Putamen (tissue), 1 donor: Measurements from ENCODE around the gene FAM241B.

Source experiments
- DNase-seq: peaks from one replicate; pipeline ENCODE4 v3.0.0-alpha.2; 2016; ENCODE audit warnings: low spot score

FAM241B gene

DNA sequence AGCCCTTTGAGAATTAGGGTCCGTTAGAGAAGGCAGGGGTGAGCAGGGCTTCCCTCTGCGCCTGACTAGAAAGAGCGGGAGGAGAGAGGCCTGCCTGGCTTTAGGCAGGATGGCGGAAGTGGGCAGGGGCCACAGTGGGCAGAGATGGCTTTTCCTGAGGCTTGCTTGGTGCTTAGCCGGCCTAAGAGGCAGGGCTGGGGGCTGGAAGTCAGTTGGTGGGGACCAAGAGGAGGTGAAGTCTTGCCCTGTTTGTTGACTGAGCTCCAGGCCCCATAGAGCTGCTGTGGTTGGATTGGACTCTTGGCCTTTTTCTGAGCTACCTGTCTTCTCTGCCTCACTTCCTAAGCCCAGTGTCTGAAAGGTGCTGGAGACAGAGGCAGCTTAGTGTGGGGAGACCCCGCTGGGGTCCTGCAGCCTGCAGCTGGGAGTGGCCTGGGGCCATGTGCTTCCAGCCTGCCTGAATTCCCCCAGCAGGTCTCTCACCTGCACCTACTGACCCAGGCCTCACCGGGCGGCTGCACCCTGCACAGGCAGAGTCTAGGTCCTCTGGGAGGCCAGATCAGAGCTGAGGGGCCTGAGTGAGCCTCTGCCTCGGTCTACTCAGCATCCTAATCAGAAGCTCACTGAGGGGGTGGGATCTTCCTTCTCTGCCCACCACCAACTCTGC lies 4.8 kb downstream of the FAM241B start:
- DNase-seq, result no peak

DNA sequence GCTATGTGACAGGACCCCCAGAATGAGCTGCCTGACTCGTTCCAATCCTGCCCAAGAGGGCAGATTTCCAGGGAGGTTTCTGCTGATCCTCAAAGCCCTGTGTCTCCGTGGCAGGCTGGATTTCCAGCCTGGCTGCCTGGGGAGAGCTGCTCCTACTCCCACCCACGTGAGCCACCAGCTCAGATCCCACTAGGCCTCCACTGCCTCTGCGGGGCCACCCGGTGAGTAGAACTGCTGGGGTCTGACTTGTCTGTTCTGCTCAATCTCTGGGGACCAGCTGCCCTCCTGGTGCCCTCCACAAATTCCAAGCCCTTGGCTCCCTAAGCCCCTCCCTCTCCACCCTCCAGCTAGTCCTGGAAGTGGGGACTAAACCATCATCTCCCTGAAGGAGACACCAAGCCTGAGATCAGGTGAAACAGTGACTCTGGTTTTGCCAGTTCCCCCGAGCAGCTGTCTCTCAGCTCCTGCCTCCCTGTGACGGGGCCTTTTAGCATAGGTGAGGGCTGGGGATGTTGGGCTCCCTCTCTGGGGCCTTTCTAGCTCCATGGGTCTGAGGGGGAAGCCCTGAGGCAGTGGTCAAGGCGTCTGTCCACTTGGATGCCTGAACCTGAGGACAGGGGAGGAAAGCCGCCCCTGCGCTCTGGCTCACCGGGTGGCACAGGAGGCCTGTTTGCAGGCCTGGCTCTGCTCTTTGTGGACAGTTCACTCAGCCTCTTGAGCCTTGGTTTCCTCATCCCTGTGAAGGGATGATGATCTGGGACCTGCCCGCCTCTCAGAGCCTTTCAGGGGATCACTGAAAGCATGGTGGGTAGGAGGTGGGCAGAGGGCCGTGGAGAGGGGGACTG lies 5.6 kb downstream of the FAM241B start:
- DNase-seq, result no peak

DNA sequence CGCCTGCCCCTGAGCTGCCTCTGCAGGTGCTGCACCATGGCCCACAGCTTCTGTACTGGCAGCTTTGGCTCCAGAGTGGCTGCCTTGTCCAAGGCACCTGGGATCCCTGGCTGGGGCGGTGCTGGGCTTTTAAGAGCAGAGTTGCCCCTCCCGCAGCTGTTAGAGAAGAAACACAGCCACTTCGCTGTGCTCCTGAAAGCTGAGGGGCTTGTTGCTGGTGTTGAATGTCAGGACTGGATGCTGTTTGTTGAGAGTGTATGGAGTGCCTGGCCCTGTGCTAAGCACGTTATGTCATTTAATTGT lies 6.2 kb downstream of the FAM241B start:
- DNase-seq, result no peak

DNA sequence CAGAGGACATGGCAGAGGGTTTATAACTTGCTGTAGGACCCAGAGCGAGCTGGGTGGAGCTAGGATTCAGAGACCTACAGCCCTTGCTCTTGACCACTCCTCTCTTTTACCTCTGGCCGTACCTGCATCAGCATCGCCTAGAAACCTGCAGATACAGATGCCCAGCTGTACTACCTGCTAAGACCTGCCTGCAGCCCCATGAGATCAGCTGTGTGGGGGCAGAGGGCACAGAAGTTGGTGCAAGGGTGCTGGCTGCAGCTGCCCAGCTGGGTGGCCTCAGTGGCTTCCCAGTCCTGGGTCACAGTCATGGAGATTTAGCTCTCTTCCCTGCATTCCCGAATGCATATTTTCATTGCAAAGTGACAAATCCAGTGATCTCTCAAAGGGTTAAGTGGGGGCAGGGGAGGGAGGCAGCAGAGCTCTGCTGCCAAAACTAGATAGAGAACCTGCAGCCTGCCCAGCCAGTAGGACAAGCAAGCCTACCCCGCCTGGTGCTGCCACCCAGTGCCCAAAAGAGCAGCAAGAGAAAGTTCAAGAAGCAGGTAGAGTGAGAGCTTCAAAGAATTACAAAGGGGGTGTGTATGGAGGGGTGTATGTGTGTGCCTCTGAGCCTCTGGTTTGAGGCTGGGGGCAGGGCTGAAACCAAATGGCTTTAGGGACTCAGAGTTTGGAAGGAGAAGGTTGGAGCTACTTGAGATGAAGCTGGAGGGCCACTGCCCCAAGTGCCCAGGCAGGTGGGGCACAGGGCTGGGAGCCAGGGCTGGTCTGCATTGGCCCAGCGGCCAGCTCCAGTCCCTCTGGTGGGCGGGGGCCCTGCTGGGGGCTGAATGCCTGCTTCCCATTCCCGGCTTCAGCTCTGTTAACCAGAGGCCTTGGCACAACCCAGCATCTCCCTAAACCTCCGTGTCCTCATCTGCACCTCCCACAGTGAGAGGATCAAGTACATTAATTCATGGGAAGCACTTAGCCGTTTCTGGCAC lies 6.9 kb downstream of the FAM241B start:
- DNase-seq, result no peak

DNA sequence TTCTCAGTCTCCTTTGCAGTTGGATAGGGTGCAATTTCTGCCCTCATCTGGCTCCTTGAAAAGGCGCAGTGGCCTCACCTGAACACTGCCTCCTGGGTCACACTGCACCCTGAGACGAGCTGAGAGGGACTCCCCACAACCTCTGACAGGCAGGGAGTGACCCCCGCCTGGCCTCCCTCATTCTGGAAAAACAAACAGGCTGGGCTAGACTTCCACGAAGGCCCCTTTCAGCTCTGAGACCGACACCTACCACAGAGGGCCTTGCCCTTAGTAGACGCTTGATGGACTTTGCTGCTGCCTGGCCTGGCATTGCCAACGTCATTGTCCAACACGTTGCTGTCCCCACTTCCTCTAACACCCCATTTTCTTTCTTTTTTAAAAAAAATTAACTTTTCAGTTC lies 8.6 kb downstream of the FAM241B start:
- no peak for DNase-seq

DNA sequence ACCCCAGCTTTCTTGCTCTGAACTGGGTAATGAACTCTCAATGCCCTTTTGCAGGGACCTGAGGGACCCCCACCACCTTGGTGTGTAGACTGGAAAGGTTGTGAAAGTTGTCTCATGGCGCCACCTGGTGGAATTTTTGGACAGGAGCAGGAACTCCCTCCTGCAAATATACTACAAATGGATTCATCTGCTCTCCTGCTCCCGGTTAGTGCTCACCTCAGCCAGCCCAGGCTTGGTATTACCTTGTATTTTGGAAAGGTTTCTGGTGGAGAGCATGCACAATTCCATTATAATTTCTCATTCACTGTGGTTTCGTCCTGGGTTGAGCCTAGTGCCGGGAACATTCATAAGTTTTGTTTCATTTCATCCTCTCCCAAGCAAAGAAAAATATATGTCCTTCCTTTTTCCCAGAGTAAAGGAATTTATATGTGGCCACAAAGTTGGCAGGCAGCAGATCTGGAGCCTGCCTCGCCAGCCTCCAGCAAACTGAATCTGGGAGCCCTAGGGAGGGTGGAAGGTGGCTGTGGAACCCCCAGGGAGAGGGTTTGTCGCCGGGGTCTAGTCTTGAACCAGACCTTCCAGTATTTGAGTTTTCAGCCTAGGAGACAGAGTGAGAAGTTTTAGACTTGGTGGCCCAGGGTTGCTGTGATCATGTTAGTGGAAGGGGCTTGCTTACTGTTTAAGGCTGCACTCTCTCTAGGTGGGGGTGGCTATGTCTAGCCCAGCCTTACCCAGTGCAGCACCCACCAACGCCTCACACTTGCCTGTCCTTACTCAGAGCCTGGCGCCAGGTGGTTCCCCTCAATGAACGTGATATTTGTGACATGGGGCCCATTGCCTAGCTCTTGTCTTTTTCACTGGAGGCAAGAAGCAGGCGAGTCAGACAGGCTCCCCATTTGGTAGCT lies 9.5 kb downstream of the FAM241B start:
- DNase-seq, result peak; percentile 61

DNA sequence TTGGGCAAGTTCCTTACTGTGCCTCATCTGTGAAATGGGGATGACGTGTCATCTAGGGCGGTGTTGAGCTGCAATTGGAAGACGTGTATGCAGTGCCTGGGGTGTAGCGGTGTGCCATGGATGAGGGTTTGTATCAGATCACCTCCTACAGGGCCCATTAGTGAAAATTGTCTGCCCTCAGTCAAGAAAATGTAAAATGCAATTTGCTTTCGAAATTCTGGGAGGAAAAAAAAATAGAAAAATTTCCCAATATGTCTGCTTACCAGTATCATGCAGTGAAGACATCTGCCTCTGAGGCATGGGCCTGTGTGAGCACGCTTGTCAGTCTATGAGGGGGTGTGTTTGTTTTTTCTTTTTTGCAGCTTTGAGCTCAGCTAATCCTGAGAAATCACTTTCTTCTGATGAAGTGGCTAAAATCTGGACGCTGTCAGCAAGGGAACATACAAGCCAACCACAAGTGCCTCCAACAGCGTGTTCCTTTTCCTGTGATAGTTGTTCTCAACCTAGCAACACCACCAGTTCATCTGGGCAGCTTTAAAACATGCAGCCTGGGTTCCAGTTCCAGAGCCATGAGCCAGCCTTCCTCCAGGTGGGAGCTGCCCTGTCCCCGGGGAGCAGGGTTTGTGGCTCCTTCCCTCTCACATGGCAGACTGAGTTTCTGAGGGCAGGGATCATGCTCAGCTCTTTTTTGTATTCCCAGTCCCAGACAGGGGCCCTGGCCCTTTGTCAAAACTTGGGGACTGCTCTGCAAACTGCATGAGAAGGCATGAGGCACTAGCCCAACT lies 10.3 kb downstream of the FAM241B start:
- DNase-seq, result peak; percentile 53

DNA sequence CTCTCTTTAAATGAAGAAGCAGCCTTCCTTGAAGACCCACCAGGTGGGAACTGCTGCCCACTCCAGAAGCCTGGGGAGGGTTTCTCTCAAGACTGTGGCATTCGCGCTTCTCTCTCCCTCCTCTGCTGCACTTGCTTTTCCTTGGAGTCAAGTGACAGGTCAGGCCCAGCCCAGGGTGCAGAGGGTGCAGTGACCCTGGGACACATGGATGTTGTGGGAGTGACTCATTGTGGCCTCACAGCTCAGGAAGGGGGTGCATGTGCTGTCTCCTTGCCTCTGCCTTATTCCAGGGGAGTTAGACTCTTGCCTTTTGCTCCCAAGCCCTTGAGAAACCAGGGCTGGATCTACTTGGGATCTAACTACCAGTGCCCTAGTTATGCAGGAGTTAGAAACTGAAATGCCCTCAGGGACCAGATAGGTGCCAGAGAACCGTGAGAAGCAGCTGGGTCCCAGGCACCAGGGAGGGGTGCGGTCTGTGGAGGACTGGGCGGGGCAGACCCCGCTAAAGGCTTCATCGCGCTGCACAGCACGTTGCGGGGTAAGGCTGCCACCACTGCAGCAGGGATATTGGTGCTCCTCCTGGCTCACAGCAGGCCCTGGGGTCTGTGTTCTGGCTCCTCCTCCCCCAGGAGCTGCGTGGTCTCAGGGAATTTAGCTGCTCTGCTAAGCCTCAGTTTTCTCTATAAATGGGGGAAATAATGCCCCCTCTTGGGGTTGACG lies 11.4 kb downstream of the FAM241B start:
- DNase-seq, result no peak

DNA sequence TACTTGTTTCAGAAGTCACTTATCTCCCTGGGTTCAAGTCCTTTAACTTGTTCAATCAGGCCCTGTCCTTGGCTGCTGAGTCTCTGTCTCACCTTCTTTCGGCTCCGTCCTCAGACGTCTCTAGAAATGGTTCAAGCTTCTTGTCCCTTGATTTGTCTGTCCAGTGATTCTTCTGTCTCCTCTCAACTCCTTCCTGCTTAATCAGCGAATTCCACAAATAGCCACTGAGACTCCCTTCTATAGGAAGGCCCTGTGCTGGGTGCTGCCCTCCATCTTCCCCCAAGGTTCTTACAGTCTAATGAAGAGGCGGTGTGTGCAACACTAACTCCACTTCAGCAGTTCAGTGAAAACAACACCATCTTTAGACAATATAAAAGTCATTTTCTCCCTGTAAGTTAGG lies 12.7 kb downstream of the FAM241B start:
- DNase-seq, result no peak

DNA sequence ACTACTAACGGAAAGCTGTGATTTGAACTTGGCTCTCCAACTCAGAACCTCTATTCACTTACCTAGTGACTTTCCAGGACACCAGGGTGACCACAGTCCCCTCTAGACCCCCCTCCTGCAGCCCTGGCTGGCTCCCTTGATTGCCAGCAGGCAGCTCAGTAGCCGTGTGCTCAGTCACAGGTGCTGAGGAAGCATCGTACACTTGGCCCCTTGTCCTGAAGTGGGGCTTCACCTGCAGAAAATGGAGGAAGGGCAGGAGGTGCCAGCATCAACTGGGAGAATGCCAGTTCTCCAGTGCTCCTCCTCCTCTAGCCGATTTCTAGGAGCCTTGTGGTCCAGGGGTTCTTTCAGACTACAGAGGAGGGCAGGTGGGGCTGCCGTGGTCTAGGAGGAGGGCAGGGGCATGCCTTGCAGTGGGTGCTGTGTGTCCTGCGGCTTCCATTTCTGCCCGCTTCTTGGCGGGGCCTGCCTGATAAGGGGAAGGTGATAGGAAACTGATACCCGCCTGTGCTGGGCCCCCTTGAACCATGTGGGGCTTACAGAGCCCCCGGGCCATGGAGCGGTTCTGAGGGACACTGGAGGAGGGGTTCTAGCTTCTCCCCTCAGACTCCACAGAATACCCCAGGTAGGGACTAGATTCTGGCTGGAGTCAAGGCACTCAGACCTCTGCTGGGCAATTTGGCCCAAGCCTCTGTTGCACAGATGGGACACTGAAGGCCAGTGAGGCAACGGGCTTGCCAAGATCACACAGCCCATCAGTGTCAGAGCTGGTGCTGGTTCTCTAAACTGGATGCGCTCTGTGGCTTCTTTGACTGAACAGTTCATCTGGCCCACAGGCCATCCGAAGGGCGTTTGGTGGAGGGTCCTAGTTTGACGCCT lies 14.0 kb downstream of the FAM241B start:
- DNase-seq, result no peak

DNA sequence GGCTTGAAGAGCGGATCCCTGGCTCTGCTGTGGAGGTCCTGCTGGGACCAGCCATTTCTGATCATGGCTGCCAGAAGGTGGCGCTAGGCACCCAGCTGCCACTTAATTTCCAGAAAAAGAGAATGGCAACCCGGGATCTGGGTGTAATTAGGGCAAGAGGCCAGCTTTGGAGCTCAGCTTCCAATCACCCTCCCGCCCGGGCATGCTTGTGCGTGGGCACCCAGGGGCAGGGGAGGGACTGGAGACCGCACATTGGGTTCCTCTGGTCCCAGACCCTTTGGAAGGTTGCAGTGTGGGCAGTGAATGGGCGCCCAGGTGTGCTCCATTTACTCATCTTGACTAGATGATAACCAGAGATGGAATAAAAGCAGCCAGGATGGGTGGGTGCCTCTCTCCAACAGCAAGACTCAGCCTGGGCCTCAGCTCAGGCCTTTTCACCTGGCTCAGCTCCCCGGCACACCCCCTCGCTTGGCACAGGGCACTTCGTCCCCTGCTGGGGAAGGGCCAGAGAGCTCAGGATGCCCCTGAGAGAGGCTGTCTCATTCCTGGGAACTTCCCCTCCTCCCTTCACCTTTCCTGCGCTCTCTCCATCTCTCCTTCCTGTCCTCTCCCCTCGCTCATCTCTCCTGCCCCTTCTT lies 14.7 kb downstream of the FAM241B start:
- DNase-seq, result peak; percentile 55

DNA sequence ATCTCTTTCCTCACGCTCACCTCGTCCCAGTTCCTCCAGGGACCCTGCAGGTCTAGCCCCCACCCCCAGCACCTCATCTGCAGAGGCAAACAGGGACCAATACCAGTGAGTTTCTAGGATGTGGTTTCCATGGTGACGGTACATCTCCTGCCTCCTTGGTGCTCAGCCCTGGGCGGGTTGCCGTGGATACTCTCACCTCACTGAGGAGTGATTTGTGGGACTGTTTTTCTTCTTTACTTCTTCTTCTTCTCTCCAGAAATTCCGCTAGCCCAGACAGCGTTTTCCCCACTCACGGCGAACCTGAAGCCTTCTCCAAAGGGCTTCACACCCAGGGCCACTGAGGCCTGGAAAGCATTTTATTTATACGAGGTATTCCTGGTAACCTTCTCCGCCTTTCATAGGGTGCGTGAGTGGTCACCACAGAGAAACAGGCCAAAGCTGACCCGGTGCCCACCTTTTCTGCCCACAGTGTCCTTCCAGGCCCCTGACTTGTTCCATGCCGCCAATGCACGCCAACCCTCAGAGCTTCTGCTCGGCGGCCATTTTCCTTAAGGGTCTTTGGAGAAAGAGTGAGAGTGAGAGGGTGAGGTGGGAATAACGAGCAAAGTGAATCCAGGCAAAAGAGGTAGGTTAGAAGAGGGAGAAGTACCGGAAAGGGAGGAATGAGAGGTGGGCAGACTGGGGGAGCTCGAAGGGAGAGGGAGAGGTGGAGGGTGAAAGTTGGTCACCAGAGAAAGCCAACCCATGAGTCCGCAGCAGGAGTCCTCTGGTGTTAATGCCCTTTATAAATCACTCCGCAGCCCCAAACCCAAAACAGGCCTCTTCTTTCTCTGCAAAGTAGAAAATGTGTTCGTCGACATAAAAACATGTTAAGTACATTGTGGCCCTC lies 15.5 kb downstream of the FAM241B start:
- peak; percentile 82 for DNase-seq

DNA sequence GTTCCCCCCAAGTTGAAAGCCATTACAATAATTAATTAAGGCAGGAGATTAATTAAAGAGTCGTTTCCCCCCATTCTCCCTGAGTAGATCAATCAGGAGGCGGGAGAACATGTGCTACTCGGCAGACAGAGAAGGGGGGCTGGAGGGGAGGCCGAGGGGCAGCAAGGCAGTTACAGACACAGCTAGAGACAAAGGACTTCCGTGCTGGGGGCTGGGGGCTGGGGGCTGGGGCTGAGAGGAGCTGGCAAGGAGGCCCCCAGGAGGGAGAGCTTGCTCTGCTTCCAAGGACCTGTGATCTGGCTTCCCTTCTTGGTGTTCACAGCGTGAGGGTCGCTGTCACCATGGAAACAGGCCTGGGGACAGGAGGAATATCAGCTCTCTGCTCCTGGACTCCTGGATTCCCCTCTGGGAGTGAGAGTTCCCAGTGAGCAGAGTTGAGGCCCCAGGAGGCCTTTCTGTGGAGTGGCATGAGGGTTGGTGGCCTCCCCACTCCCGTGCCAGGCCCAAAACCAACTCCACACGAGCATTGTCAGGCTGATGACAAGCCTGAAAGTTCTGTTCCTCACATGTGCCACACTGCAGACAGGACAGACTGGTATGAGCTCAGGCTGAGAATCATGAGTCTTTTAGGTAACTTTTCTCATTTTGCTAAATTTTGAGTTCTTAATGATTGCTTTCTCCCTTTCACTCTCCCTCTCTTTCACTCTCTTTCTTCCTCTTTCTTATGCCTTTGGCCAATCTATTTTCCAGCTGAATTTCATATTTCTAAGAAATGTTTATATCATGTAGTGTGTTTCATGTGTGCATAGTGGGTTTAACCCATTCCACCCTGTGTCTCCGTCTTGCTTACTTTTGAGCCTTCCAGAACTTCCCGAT lies 16.4 kb downstream of the FAM241B start:
- DNase-seq, result no peak

DNA sequence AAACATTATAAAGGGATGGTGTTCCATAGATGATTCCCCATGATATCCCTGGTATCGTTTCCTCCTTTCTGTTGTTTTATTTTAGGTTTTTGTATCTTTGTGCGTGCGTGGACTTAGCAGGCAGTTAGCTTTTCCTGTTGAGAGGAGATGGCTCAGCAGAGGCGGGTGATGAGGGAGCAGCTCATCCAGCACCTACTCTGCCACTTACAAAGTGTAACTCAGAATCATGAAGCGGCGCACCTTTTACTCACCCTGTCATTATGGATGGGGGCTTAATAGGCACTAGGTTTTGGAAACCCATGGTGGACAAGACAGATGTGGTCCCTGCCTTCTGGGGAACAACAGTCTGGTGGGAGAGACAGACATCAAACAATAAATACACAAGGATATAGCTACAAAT lies 17.1 kb downstream of the FAM241B start:
- DNase-seq, result peak; percentile 26

DNA sequence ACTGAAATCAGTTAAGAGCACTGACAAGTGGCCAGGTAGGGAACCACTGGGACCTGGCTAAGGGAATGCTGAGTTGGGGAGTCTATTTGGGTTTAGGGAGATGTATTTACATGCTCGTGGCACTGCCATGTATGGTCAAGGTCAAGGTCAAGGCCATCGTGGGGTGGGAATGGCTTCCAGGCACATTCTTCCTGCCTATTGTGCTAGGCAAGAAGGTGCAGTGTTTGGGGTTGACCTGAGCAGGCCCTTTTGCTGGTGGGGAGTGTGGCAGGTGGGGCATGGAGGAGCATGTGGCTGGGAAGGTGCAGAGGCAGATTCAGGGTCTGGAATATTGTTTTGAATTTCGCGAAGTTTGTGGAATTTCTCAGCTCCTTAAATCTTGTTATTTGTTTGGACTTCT lies 17.8 kb downstream of the FAM241B start:
- no peak for DNase-seq

DNA sequence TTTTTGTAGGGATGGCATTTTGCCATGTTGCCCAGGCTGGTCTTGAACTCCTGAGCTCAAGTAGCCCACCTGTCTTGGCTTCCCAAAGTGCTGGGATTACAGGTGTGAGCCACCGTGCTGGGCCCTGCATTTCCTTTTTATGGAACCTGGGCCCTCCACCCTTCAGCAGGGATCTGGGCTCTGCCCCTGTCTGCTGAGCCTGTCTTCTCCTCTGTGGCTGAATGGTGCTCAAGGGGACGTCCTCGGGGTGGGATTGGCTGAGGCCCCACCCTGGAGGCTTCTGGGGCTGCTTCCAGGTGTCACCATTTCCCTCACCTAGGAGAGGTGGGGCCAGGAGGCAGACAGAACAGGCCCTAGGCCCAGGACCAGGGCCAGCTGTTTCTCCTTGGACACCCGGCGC lies 18.4 kb downstream of the FAM241B start:
- DNase-seq, result no peak
